NT2/D1 (cell line): Measurements from ENCODE around the gene SCIMP.

Source experiments
- SUZ12 ChIP-seq: IDR thresholded peaks from 2 replicates; pipeline ENCODE4 v1.6.1; 2011; ENCODE audit not compliant: insufficient read length, insufficient read depth; ENCODE audit errors: extremely low read depth
- YY1 ChIP-seq: IDR thresholded peaks from 2 replicates; pipeline ENCODE4 v1.6.1; 2011; ENCODE audit not compliant: insufficient read length, insufficient read depth
- ZNF274 ChIP-seq: IDR thresholded peaks from 2 replicates; pipeline ENCODE4 v1.6.1; 2011; ENCODE audit warnings: mild to moderate bottlenecking, low read depth, low read length

GRCh38 chr17:5198472-5198871 is 36.2 kb downstream of the SCIMP start:
- TF ChIP-seq ZNF274 = no peak
- TF ChIP-seq YY1 = no peak
- TF ChIP-seq SUZ12 = no peak
